Prostate gland (tissue), 2 donors: ENCODE results near the gene LRRC66. TPM values are rescaled to one million over a fixed set of nuclear protein-coding genes. Genes with fewer than 3 reads are reported as not detected.

Experiments used
- DNase-seq: peaks from one replicate; pipeline ENCODE4 v3.0.0-alpha.2; 2019; ENCODE audit warnings: low spot score
- H3K27ac ChIP-seq, 2 donors: fragments of 200-600 bp; sonication (generic); 2 replicates each; pipeline ENCODE4 v1.5.1; 2017 to 2019
- H3K27me3 ChIP-seq: fragments of 200-600 bp; sonication (generic); replicated peaks from 2 replicates; pipeline ENCODE4 v1.5.1; 2019; ENCODE audit not compliant: insufficient read depth
- H3K36me3 ChIP-seq, 2 donors: fragments of 200-600 bp; sonication (generic); 1 replicate in 1 of 2; 2 replicates in 1 of 2; pipeline versions ENCODE4 v1.5.1 to v1.8.1; 2017 to 2019
- H3K4me1 ChIP-seq: fragments of 200-600 bp; sonication (generic); replicated peaks from 2 replicates; pipeline ENCODE4 v1.5.1; 2019
- H3K4me3 ChIP-seq, 2 donors: fragments of 200-600 bp; sonication (generic); 2 replicates each; pipeline ENCODE4 v1.5.1; 2017 to 2019
- H3K9me3 ChIP-seq: fragments of 200-600 bp; sonication (generic); 2 replicates; pipeline ENCODE4 v1.5.1; 2017
- CTCF ChIP-seq, 4 experiments: fragments of 200-600 bp in 2 of 4; fragments of 450-650 bp in 2 of 4; sonication (generic) in 2 of 4; IDR thresholded peaks; 1 replicate in 3 of 4; 2 replicates in 1 of 4; pipeline ENCODE4 v1.5.1; 2016 to 2019; ENCODE audit warnings: antibody characterized with exemption in 4 of 4, mild to moderate bottlenecking in 2 of 4, moderate library complexity in 2 of 4
- POLR2A ChIP-seq: fragments of 450-650 bp; IDR thresholded peaks from one replicate; pipeline ENCODE4 v1.6.1; 2016; ENCODE audit warnings: antibody characterized with exemption, mild to moderate bottlenecking
- POLR2AphosphoS5 ChIP-seq: sonication (generic); formaldehyde crosslinking; IDR thresholded peaks from one replicate; pipeline ENCODE4 v1.6.1; 2017; ENCODE audit warnings: antibody characterized with exemption
- WGBS: methylation state at CpG from one replicate; pipeline ENCODE4 v1.1.5; 2018; 5-methylcytosine and 5-hydroxymethylcytosine counted together
- intact Hi-C: fragments of 100-400 bp; cut with DNase I; formaldehyde crosslinking; loops from one replicate; pipeline ENCODE4 v1.14.2; 2022
- total RNA-seq, 2 donors: library from RNA; depleted of rRNA; stranded (reverse); fragments of >200 nt; gene quantifications; one replicate each; pipeline ENCODE4 v1.1.0, GENCODE V29; 2016

Gene LRRC66
- total RNA-seq, 2 donors from 2014 or later, result 0.23 TPM; not detected in 1

- H3K4me3 ChIP-seq, result no peak overlapping the region
- intact Hi-C loops, result loop anchor here (5.0 to 10.0 kb wide), 3 partner anchors 143 to 193 kb away; partner anchors contain the start of gene DCUN1D4
- no peaks in the 10 kb centered on the region for H3K9me3 ChIP-seq
- no peaks in the 10 kb centered on the region for H3K36me3 ChIP-seq
- 95% methylated on average over 2 of the region's 2 CpGs for WGBS
- no peaks in the 10 kb centered on the region for H3K27me3 ChIP-seq
- TF ChIP-seq POLR2A, result no peak
- no peak for TF ChIP-seq POLR2AphosphoS5
- TF ChIP-seq CTCF (IDR thresholded peaks at IDR 0.05), result no peak
- H3K4me1 ChIP-seq, result no peaks in the 10 kb centered on the region
- no peak for DNase-seq
- no peak overlapping the region for H3K27ac ChIP-seq
These were observed 15.0 kb upstream of the LRRC66 start for GRCh38 chr4:52035190-52035589.

- Histone ChIP-seq H3K9me3 (no peaks in the 10 kb centered on the region), H3K4me3 (no peak overlapping the region), H3K4me1 (no peaks in the 10 kb centered on the region), H3K27me3 (no peaks in the 10 kb centered on the region), H3K36me3 (no peaks in the 10 kb centered on the region), H3K27ac (no peak overlapping the region)
- intact Hi-C loops, result loop anchor here (10.0 kb wide), 1 partner anchor 163 kb away; no protein-coding TSS in a partner anchor
- 100% methylated on average over 1 of the region's 1 CpG for WGBS
- TF ChIP-seq POLR2A (no peak), CTCF (IDR thresholded peaks at IDR 0.05) (no peak), POLR2AphosphoS5 (no peak)
- DNase-seq, result no peak
These were observed 11.8 kb upstream of the LRRC66 start for GRCh38 chr4:52032005-52032404.

DNA sequence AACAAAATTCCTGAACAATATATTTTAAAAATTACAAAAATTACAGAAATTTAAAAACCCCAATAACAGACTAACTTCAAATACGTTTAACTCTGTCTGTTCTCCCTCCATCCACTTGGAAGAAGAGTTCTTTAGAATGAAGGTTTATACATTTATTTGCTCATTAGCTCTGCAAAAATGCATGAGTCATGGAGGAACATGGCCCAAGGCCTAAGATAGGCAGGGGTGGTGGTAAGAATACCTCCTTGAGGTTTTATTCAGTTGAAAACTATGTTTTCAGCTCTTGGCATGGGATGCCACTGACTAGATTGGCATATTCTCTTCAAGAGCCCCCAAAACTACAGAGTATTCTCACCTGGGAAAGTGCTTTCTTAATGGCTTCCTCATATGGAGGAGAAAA is 8.8 kb upstream of the LRRC66 start:
- no peak for DNase-seq
- no peaks in the 10 kb centered on the region for H3K9me3 ChIP-seq
- no peaks in the 10 kb centered on the region for H3K4me1 ChIP-seq
- H3K36me3 ChIP-seq, result no peaks in the 10 kb centered on the region
- H3K27me3 ChIP-seq, result no peaks in the 10 kb centered on the region
- intact Hi-C loops, result no loop called here
- no peak overlapping the region for H3K4me3 ChIP-seq
- H3K27ac ChIP-seq, result no peak overlapping the region
- no peak for TF ChIP-seq POLR2A
- TF ChIP-seq CTCF (IDR thresholded peaks at IDR 0.05), result no peak
- TF ChIP-seq POLR2AphosphoS5, result no peak
- 81% methylated on average over 1 of the region's 1 CpG for WGBS

DNA sequence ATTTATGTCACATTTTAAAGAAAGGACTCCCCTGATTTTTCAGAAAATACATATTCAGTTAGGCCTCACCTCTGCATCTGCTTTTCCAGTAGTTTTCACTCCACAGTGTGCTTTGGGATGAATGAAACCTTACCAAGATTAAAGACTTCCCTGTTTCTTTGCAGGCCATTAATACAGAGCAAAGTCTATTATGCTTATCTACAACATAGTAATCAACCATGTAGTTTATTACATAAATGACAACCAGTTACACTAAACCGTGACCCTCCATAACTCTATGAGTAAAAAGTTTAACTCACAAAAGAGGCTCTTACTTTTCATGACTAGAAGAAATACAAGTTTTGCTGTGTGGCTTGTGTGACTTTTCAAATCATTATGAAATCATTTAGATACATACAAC is 2.3 kb downstream of the LRRC66 start:
- Histone ChIP-seq H3K27me3 (no peaks in the 10 kb centered on the region), H3K4me1 (no peaks in the 10 kb centered on the region), H3K36me3 (no peaks in the 10 kb centered on the region), H3K27ac (no peak overlapping the region), H3K4me3 (no peak overlapping the region), H3K9me3 (no peaks in the 10 kb centered on the region)
- no peak for DNase-seq
- intact Hi-C loops, result no loop called here
- no peak for TF ChIP-seq CTCF (IDR thresholded peaks at IDR 0.05)
- no peak for TF ChIP-seq POLR2A
- TF ChIP-seq POLR2AphosphoS5, result no peak
- 83% methylated on average over 1 of the region's 1 CpG for WGBS

- H3K36me3 ChIP-seq, result no peaks in the 10 kb centered on the region
- no peak for TF ChIP-seq CTCF (IDR thresholded peaks at IDR 0.05)
- TF ChIP-seq POLR2A, result no peak
- no peak for TF ChIP-seq POLR2AphosphoS5
- no peaks in the 10 kb centered on the region for H3K4me1 ChIP-seq
- intact Hi-C loops, result no loop called here
- H3K4me3 ChIP-seq, result no peak overlapping the region
- DNase-seq, result no peak
- WGBS, result 82% methylated on average over 3 of the region's 3 CpGs
- no peaks in the 10 kb centered on the region for H3K9me3 ChIP-seq
- no peaks in the 10 kb centered on the region for H3K27me3 ChIP-seq
- H3K27ac ChIP-seq, result no peak overlapping the region
These were observed 3.2 kb downstream of the LRRC66 start for GRCh38 chr4:52016981-52017380.
